DMS153 treated with DMSO at 0.1 percent for 48 hours (cell line): Measurements from ENCODE around the gene CYP51A1.
"Not testable (repeated sequence)": the region's sequence is repeated elsewhere in the genome, so short reads cannot be mapped to it uniquely, and the experiment has no call there.

Experiments
- DNase-seq: peaks from one replicate; lab custom pipeline; 2025; ENCODE audit not compliant: unreplicated experiment; lab: John Stamatoyannopoulos, UW

The CYP51A1 gene

DNA sequence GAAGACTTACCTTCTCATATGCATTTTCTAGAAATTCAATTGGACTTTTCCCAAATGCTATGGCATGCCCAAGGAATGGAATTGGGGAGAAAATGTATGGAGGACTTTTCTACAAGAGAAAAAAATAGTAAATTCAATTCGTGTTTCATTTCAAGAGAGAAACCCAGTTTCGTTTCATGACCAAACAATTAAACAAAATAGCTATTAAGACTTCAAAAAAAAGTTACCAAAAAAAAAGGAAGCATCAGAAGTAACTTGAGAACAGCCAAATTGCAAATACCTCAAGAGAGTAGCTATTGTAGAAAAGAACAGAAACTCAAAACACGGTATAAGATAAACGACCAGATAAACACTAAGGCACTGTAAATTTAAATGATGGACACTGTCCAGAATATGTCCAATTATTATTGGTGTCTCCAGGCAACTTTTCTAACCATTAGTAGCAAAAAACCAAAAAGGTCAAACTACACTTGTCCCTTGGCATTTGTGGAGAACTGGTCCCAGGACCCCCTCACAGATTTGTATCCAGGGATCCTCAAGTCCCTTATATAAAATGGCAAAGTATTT, 2.4 kb downstream of the CYP51A1 start:
- no peak for DNase-seq

DNA sequence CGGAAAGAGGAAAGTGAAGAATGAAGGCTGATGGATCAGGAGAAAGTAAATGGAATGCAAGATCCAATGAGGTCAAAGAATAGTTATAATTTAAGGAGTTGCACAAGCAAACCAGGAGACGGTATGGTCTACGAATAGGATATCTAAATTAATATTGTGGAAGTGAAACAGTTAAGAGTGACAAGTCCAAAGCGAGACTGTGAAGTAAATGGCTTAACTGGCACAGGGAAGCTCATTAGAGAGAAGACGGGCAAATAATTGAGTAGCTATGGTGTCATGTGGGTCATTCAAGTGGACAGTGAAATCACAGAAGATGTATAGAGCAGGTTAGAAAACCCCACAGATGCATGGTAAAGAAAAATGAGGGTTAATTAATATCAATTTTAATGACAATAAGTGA, 3.2 kb downstream of the CYP51A1 start:
- no peak for DNase-seq

- DNase-seq = no peak
These were observed 12.6 kb downstream of the CYP51A1 start for GRCh38 chr7:92121681-92122080.

DNA sequence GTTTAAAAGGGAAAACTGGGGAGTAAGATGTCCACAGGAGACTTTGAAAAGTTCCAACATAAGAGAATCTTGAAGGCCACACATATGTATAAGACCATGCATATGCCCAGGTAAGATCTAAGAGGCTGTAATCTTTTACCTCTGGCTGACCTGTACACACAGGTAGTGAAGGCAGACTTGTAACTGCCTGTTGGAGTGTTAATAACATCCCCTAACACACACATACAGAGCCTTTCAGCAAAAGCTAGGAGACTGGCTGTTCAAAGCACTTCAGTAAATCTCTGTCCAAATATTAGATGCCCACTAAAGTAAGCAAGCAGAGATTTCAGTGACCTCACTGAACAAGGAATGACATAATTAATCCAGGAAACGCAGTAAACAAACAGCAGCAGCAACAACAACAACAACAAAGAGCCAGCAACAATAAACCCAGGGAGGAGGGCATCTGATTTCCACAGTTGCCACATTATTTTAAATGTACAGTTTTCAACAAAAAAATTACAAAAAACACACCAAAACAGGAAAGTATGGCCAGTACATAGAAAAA, 15.0 kb downstream of the CYP51A1 start:
- no peak for DNase-seq

- DNase-seq = no peak
These were observed 17.3 kb downstream of the CYP51A1 start for GRCh38 chr7:92116949-92117348.

GRCh38 chr7:92115821-92116220, 18.5 kb downstream of the CYP51A1 start:
- no peak for DNase-seq

DNA sequence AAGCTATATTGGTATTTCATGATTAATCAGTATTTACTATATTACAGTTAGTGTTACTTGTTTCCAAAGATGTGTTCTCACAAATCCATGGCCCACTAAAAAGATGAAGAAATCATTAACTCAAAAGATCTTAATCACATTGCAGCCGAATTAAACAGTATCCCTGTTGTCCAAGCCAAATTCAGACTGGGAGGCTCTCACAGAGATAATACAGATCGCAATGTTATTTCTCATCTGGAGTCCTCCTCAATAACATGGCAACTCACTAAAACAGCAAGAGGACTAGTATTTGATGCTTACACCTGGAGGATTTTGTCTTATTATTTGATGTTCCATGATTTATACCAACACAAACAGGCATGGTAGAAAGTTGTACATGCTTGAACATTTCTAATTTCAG, 23.4 kb downstream of the CYP51A1 start:
- DNase-seq = no peak

GRCh38 chr7:92108821-92109220, 25.5 kb downstream of the CYP51A1 start:
- DNase-seq = no peak

GRCh38 chr7:92102862-92103261, 31.4 kb downstream of the CYP51A1 start:
- not testable (repeated sequence) for DNase-seq

- DNase-seq = no peak
These were observed 33.7 kb downstream of the CYP51A1 start for GRCh38 chr7:92100534-92100933.

DNA sequence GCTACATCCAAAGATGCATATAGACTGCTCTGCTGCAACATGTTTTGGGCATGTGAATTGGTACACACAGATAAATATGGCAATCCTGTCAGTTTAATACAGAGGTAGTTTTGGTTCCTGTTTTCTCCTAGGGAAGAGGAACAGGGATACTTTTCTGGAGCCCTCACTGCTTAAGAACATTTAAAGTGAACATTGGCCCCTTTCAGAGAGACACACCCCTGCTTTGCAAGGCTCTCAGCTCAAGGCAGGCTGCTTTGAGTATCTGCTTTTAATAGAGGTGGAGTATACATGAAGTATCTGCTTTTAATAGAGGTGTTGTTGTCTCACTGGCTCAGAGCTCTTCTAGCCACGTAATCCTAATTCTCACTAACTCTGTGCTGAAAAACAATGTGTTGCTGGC, 38.9 kb downstream of the CYP51A1 start:
- no peak for DNase-seq

GRCh38 chr7:92092210-92092609, 42.1 kb downstream of the CYP51A1 start:
- no peak for DNase-seq

DNA sequence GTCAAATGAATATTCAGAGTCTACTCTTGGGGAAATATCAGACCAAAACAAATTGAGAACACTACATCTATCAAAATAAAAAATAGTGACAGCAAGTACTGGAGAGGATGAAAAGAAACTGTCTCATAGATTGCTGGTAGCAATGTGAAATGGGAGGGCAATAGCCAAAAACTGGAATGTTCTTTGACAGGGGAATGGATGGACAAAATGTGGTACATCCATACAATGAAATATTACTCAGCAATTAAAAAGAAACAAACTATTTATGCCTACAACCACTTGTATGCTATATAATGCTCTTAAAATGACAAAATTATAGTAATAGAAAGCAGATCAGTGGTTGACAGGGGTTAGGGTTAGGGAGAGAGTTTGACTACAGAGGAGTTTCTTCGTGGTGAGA, 46.0 kb downstream of the CYP51A1 start:
- DNase-seq = no peak

DNA sequence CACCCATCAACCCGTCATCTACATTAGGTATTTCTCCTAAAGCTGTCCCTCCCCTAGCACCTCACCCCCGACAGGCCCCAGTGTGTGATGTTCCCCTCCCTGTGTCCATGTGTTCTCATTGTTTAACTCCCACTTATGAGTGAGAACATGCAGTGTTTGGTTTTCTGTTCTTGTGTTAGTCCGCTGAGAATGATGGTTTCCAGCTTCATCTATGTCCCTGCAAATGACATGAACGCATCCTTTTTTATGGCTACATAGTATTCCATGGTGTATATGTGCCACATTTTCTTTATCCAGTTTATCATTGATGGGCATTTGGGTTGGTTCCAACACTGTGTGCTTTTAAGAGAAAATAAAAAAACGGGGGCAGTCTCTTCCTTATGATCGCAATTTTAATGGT, 50.4 kb downstream of the CYP51A1 start:
- not testable (repeated sequence) for DNase-seq

DNA sequence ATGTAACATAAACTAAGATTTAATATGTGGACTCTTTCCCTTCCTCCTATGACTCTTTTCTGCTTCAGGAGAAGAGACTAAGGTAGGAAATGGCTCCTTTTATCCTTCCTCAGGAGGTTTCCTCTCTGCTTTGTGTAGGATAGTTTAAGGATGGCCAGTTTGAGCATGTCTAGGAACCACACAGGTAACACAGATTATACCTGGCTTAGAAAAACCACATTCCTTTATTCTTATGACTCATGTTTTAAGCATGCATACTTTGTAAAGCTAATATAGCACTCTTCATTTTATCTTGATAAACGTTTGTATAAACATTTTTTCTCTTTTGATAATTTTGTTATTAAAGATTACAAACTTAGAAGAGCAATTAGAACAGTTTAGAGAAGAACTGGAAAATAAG, 57.8 kb downstream of the CYP51A1 start:
- DNase-seq = no peak

- DNase-seq = no peak
These were observed 58.7 kb downstream of the CYP51A1 start for GRCh38 chr7:92075455-92076158.

- DNase-seq = no peak
These were observed 61.6 kb downstream of the CYP51A1 start for GRCh38 chr7:92072708-92073107.

- DNase-seq = no peak
These were observed 62.2 kb downstream of the CYP51A1 start for GRCh38 chr7:92072121-92072520.

- DNase-seq = no peak
These were observed 63.2 kb downstream of the CYP51A1 start for GRCh38 chr7:92071032-92071431.

GRCh38 chr7:92064438-92065029, 69.7 kb downstream of the CYP51A1 start:
- DNase-seq = no peak
